Glutamatergic neuron (in vitro differentiated cells): ENCODE data around the gene PSG1. TPM values are rescaled to one million over a fixed set of nuclear protein-coding genes. Genes with fewer than 3 reads are reported as not detected.
"Not testable (repeated sequence)": the region's sequence is repeated elsewhere in the genome, so short reads cannot be mapped to it uniquely, and the experiment has no call there.

Experiments
- DNase-seq: peaks from one replicate; pipeline ENCODE4 v3.0.0; 2022
- H3K27ac Mint-ChIP-seq: one replicate; pipeline ENCODE4 v1.8.0; 2020; ENCODE audit warnings: mild to moderate bottlenecking, mixed read lengths, inconsistent platforms; ENCODE audit not compliant: unreplicated experiment
- H3K27me3 Mint-ChIP-seq: one replicate; pipeline ENCODE4 v1.8.0; 2020; ENCODE audit warnings: mild to moderate bottlenecking, moderate library complexity, mixed read lengths, inconsistent platforms; ENCODE audit not compliant: unreplicated experiment
- H3K36me3 Mint-ChIP-seq: one replicate; pipeline ENCODE4 v1.8.0; 2020; ENCODE audit warnings: mild to moderate bottlenecking, mixed read lengths, inconsistent platforms; ENCODE audit not compliant: unreplicated experiment
- H3K4me1 Mint-ChIP-seq: one replicate; pipeline ENCODE4 v1.8.0; 2020; ENCODE audit warnings: mild to moderate bottlenecking, low read depth, mixed read lengths, inconsistent platforms; ENCODE audit not compliant: unreplicated experiment
- H3K4me3 Mint-ChIP-seq: one replicate; pipeline ENCODE4 v1.8.0; 2020; ENCODE audit warnings: mild to moderate bottlenecking, mixed read lengths, inconsistent platforms; ENCODE audit not compliant: unreplicated experiment
- H3K9me3 Mint-ChIP-seq: one replicate; pipeline ENCODE4 v1.8.0; 2020; ENCODE audit warnings: mild to moderate bottlenecking, moderate library complexity, mixed read lengths, inconsistent platforms; ENCODE audit not compliant: unreplicated experiment
- CTCF ChIP-seq: fragments of 200-600 bp; sonication (generic); IDR thresholded peaks from one replicate; pipeline ENCODE4 v1.5.0; 2021; ENCODE audit not compliant: partially characterized antibody, unreplicated experiment
- total RNA-seq: library from RNA; stranded (reverse); fragmentation: NEBNext Ultra II Directional; extraction: Animal tissue kit (Norgen Biotek cat#: 25700); gene quantifications from one replicate; pipeline ENCODE4 v1.2.1, GENCODE V29; 2021; ENCODE audit not compliant: unreplicated experiment

Gene PSG1
- total RNA-seq, 1 donor from 2014 or later: not detected

GRCh38 chr19:42850981-42851717 is 28.4 kb downstream of the PSG1 start:
- TF ChIP-seq CTCF: no peak
- Mint-ChIP-seq H3K36me3 (no peaks in the 10 kb centered on the region), H3K4me3 (no peak overlapping the region), H3K27me3 (peaks cover 12% of the 10 kb centered on the region), H3K4me1 (no peaks in the 10 kb centered on the region), H3K9me3 (peaks cover 7% of the 10 kb centered on the region), H3K27ac (no peak overlapping the region)
- DNase-seq: no peak

GRCh38 chr19:42846597-42846996 is 32.9 kb downstream of the PSG1 start:
- no peak for DNase-seq
- Mint-ChIP-seq H3K9me3 (peaks cover 4% of the 10 kb centered on the region), H3K4me3 (no peak overlapping the region), H3K36me3 (no peaks in the 10 kb centered on the region), H3K4me1 (no peaks in the 10 kb centered on the region), H3K27me3 (peaks cover 2% of the 10 kb centered on the region), H3K27ac (no peak overlapping the region)
- TF ChIP-seq CTCF: no peak

GRCh38 chr19:42843631-42844030 is 35.9 kb downstream of the PSG1 start:
- not testable (repeated sequence) for H3K36me3 Mint-ChIP-seq, H3K4me1 Mint-ChIP-seq, H3K27me3 Mint-ChIP-seq, DNase-seq, H3K9me3 Mint-ChIP-seq, H3K4me3 Mint-ChIP-seq, H3K27ac Mint-ChIP-seq

- not testable (repeated sequence) for H3K27me3 Mint-ChIP-seq, H3K9me3 Mint-ChIP-seq, H3K4me3 Mint-ChIP-seq, H3K4me1 Mint-ChIP-seq, H3K36me3 Mint-ChIP-seq, H3K27ac Mint-ChIP-seq, DNase-seq
Observed at GRCh38 chr19:42832746-42833442, 46.6 kb downstream of the PSG1 start.

- not testable (repeated sequence) for H3K4me1 Mint-ChIP-seq, H3K9me3 Mint-ChIP-seq, H3K4me3 Mint-ChIP-seq, H3K27me3 Mint-ChIP-seq, DNase-seq, H3K27ac Mint-ChIP-seq, H3K36me3 Mint-ChIP-seq
Observed at GRCh38 chr19:42832023-42832680, 47.4 kb downstream of the PSG1 start.

GRCh38 chr19:42831221-42832019 is 48.1 kb downstream of the PSG1 start:
- no peak overlapping the region for H3K27ac Mint-ChIP-seq

GRCh38 chr19:42821306-42821977 is 58.1 kb downstream of the PSG1 start:
- H3K4me3 Mint-ChIP-seq, H3K4me1 Mint-ChIP-seq, H3K27me3 Mint-ChIP-seq, H3K9me3 Mint-ChIP-seq, H3K27ac Mint-ChIP-seq, H3K36me3 Mint-ChIP-seq, DNase-seq: not testable (repeated sequence)

More at GRCh38 chr19:42831221-42832019, 48.1 kb downstream of the PSG1 start:
- H3K4me3 Mint-ChIP-seq: no peak overlapping the region
- no peaks in the 10 kb centered on the region for H3K27me3 Mint-ChIP-seq
- no peaks in the 10 kb centered on the region for H3K36me3 Mint-ChIP-seq
- no peaks in the 10 kb centered on the region for H3K9me3 Mint-ChIP-seq
- H3K4me1 Mint-ChIP-seq: no peaks in the 10 kb centered on the region
- no peak for TF ChIP-seq CTCF
- DNase-seq: no peak

- not testable (repeated sequence) for H3K4me3 Mint-ChIP-seq, H3K27me3 Mint-ChIP-seq, DNase-seq, H3K27ac Mint-ChIP-seq, H3K4me1 Mint-ChIP-seq, H3K9me3 Mint-ChIP-seq, H3K36me3 Mint-ChIP-seq
Observed at GRCh38 chr19:42819960-42820650, 59.4 kb downstream of the PSG1 start.
